Mucosa of descending colon (tissue), 3 donors: ENCODE results near the gene GOSR1. TPM values are rescaled to one million over a fixed set of nuclear protein-coding genes. Genes with fewer than 3 reads are reported as not detected.
"Not testable (repeated sequence)": the region's sequence is repeated elsewhere in the genome, so short reads cannot be mapped to it uniquely, and the experiment has no call there.

Experiments used
- ATAC-seq: fragments of 200-7000 bp; cut with Tn5 transposase; one replicate; pipeline ENCODE4 v1.9.1; 2020; ENCODE audit warnings: mild to moderate bottlenecking, moderate library complexity
- DNase-seq, 3 donors: peaks; one replicate each; pipeline ENCODE4 v3.0.0-alpha.2; 2020
- H3K36me3 ChIP-seq: fragments of 200-600 bp; one replicate; pipeline ENCODE4 v1.8.0; 2021; ENCODE audit warnings: low read depth, mild to moderate bottlenecking
- H3K4me1 ChIP-seq: fragments of 200-600 bp; one replicate; pipeline ENCODE4 v1.8.0; 2021; ENCODE audit warnings: low read depth, mild to moderate bottlenecking
- H3K4me3 ChIP-seq: fragments of 200-600 bp; one replicate; pipeline ENCODE4 v1.8.0; 2021; ENCODE audit warnings: mild to moderate bottlenecking
- H3K9me3 ChIP-seq: fragments of 200-600 bp; one replicate; pipeline ENCODE4 v1.8.0; 2021; ENCODE audit warnings: mild to moderate bottlenecking
- CTCF ChIP-seq: fragments of 200-600 bp; IDR thresholded peaks from one replicate; pipeline ENCODE4 v1.8.0; 2022; ENCODE audit warnings: antibody characterized with exemption, mild to moderate bottlenecking
- intact Hi-C, 2 donors: fragments of 100-400 bp; cut with DNase I in 1 of 2; cut with micrococcal nuclease in 1 of 2; formaldehyde crosslinking; loops; one replicate each; pipeline versions ENCODE4 v1.11.0 to v1.11.1; 2022; cut with DNase I, micrococcal nuclease
- total RNA-seq, 3 donors: library from RNA; stranded (reverse); fragmentation: NEBNext Ultra II Directional in 2 of 3; extraction: Animal tissue kit (Norgen Biotek cat#: 25700) in 2 of 3; gene quantifications; one replicate each; pipeline versions ENCODE4 v1.2.1 to v1.2.4, GENCODE V29; 2021 to 2023
- donor health status: DM: no; HTN: no; CAD: no; lungs with moderate emphysema.
- donor health status: DM: no; HTN: no; CAD: no.
- donor health status: DM: no; HTN: yes; CAD: no.

Gene GOSR1
- total RNA-seq, 3 donors from 2014 or later: 52.6 to 55.7 (median 53.1) TPM

GRCh38 chr17:30519166-30519565 lies 42.0 kb downstream of the GOSR1 start:
- Histone ChIP-seq H3K4me1 (no peaks in the 10 kb centered on the region), H3K9me3 (no peaks in the 10 kb centered on the region), H3K4me3 (no peak overlapping the region), H3K36me3 (no peaks in the 10 kb centered on the region)
- no peak for ATAC-seq
- intact Hi-C loops: no loop called here
- no peak for TF ChIP-seq CTCF
- DNase-seq: no peak

GRCh38 chr17:30519707-30520106 lies 42.5 kb downstream of the GOSR1 start:
- no peaks in the 10 kb centered on the region for H3K36me3 ChIP-seq
- DNase-seq: no peak
- ATAC-seq: no peak

GRCh38 chr17:30520436-30520835 lies 43.2 kb downstream of the GOSR1 start:
- DNase-seq: no peak
- Histone ChIP-seq H3K4me1 (no peaks in the 10 kb centered on the region), H3K9me3 (no peaks in the 10 kb centered on the region), H3K36me3 (no peaks in the 10 kb centered on the region), H3K4me3 (no peak overlapping the region)
- no peak for TF ChIP-seq CTCF
- intact Hi-C loops: no loop called here
- no peak for ATAC-seq

More at GRCh38 chr17:30519707-30520106, 42.5 kb downstream of the GOSR1 start:
- H3K9me3 ChIP-seq: no peaks in the 10 kb centered on the region
- H3K4me3 ChIP-seq: no peak overlapping the region
- no peaks in the 10 kb centered on the region for H3K4me1 ChIP-seq
- intact Hi-C loops: no loop called here
- TF ChIP-seq CTCF: no peak

DNA sequence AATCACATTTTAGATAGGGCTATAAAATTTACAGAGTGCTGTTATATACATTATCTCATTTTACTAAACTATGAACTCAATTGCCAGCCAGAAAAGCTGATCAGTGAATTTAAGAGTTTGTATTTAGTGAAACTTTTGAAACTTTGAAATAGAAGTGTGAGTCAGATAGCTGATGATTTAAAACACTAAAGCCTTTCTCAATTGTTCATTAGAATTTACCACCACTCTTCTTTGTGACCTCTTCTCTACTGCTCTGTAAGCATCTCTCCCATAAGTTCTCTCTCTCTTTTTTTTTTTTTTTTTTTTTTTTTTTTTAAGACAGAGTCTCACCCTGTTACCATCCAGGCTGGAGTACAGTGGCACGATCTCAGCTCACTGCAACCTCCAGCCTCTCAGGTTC lies 43.7 kb downstream of the GOSR1 start:
- intact Hi-C loops: no loop called here
- DNase-seq (no peak), ATAC-seq (no peak)
- no peaks in the 10 kb centered on the region for H3K9me3 ChIP-seq
- no peaks in the 10 kb centered on the region for H3K36me3 ChIP-seq
- H3K4me1 ChIP-seq: no peaks in the 10 kb centered on the region
- TF ChIP-seq CTCF: no peak
- H3K4me3 ChIP-seq: no peak overlapping the region

DNA sequence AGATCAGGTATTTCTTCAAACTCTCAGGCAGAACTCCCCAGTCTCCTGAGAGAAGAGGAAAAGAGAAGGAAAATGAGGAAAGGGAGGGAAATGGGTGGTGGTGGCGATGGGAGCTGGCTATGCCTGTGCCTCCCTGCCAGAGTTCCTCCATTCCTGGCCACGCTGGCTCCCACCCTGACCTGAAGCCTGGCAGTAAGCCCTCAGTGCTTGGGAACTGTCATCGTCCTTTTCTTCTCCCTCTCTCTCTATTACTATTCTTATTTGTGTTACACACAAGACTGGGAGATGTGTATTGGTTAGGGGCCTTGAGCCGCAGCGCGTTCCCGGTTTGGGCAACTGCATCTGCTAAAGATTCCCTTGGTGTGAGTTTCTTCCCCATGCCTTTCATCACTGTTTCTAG lies 44.6 kb downstream of the GOSR1 start:
- no peak for DNase-seq
- Histone ChIP-seq H3K36me3 (no peaks in the 10 kb centered on the region), H3K9me3 (no peaks in the 10 kb centered on the region), H3K4me1 (no peaks in the 10 kb centered on the region), H3K4me3 (no peak overlapping the region)
- no peak for TF ChIP-seq CTCF
- intact Hi-C loops: no loop called here
- ATAC-seq: no peak

- H3K4me3 ChIP-seq, H3K36me3 ChIP-seq, intact Hi-C loops, H3K4me1 ChIP-seq, ATAC-seq, H3K9me3 ChIP-seq, DNase-seq: not testable (repeated sequence)
These were observed 46.0 kb downstream of the GOSR1 start for GRCh38 chr17:30523236-30523635.
